GM12865 (cell line): ENCODE data around the gene AADACL2.

Experiments used
- DNase-seq: peaks from one replicate; pipeline ENCODE4 v3.0.0; 2010; ENCODE audit warnings: low read depth
- H3K4me3 ChIP-seq: 2 replicates; pipeline ENCODE4 v1.5.1; 2011; ENCODE audit warnings: mild to moderate bottlenecking, low read depth, low read length, control low read depth
- CTCF ChIP-seq: IDR thresholded peaks from 2 replicates; pipeline ENCODE4 v1.5.1; 2011; ENCODE audit warnings: low read length, control low read depth, low read depth, inconsistent platforms; ENCODE audit not compliant: insufficient read depth; ENCODE audit errors: missing control alignments

Gene AADACL2

GRCh38 chr3:151772825-151773480, 39.2 kb downstream of the AADACL2 start:
- DNase-seq = no peak
- H3K4me3 ChIP-seq = no peak overlapping the region
- TF ChIP-seq CTCF = no peak

- no peak overlapping the region for H3K4me3 ChIP-seq
- DNase-seq = no peak
- no peak for TF ChIP-seq CTCF
Measured at GRCh38 chr3:151774235-151774634, 40.5 kb downstream of the AADACL2 start.

- no peak for DNase-seq
- no peak for TF ChIP-seq CTCF
- H3K4me3 ChIP-seq = no peak overlapping the region
Measured at GRCh38 chr3:151774910-151775309, 41.2 kb downstream of the AADACL2 start.

- no peak for DNase-seq
- no peak overlapping the region for H3K4me3 ChIP-seq
- TF ChIP-seq CTCF = no peak
Measured at GRCh38 chr3:151775314-151776258, 41.9 kb downstream of the AADACL2 start.

GRCh38 chr3:151776259-151776740, 42.6 kb downstream of the AADACL2 start:
- H3K4me3 ChIP-seq = no peak overlapping the region
- DNase-seq = no peak
- TF ChIP-seq CTCF = no peak

- DNase-seq = no peak
- H3K4me3 ChIP-seq = no peak overlapping the region
- TF ChIP-seq CTCF = no peak
Measured at GRCh38 chr3:151777880-151778279, 44.2 kb downstream of the AADACL2 start.
